ENCODE data around the gene TIAL1. TPM values are rescaled to one million over a fixed set of nuclear protein-coding genes. Genes with fewer than 3 reads are reported as not detected.
"Not testable (repeated sequence)": the region's sequence is repeated elsewhere in the genome, so short reads cannot be mapped to it uniquely, and the experiment has no call there.

Gene TIAL1
- total RNA-seq, 1 donor from 2014 or later: 132 TPM

DNA sequence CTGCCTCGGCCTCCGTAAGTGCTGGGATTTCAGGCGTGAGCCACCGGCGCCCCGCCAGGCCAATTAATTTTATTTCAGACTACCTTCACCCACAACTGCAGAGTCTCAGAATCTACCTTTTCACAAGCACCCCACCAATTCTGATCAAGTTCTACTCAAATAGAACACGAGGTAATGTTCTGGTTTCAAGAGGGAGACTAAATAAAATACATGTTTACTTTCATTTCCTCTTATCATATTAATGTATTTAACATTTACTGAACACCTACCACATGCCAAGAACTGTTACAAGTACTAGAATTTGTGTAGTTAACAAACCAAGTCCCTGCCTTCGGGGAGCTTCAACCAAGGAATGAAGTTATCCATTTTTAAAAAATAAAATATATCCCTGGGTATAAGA lies 28.8 kb downstream of the TIAL1 start:
- Mint-ChIP-seq H3K27ac (ENCODE audit: unreplicated experiment) (no peak overlapping the region), H3K4me3 (ENCODE audit: unreplicated experiment) (no peak overlapping the region), H3K36me3 (ENCODE audit: low read depth) (peaks cover 2% of the 10 kb centered on the region), H3K27me3 (ENCODE audit: low read depth) (no peaks in the 10 kb centered on the region), H3K9me3 (ENCODE audit: low read depth) (no peaks in the 10 kb centered on the region), H3K4me1 (ENCODE audit: low read depth) (no peaks in the 10 kb centered on the region)
- TF ChIP-seq CTCF (IDR thresholded peaks at IDR 0.05): no peak
- DNase-seq (ENCODE audit: low spot score): no peak

DNA sequence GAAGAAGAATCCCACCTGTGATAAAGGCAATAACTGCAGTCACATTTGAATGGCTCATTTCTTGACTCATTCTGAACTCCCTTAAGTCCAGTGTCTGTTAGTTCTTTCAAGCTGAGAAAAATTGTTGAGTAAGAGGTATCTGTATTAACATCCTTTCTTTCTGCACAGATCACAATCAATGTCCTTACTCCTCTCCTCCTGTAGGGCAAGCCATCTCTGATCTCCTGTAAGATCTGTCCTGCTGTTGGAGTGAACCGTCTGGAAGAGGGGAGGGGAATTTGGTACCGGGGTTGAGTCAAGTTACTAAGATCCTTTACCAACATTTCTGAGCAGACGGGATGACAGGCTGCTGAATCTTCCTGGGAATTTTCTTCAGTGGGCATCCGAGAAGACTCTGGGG lies 34.7 kb downstream of the TIAL1 start:
- Mint-ChIP-seq H3K9me3 (ENCODE audit: low read depth) (no peaks in the 10 kb centered on the region), H3K36me3 (ENCODE audit: low read depth) (no peaks in the 10 kb centered on the region), H3K4me1 (ENCODE audit: low read depth) (no peaks in the 10 kb centered on the region), H3K27ac (ENCODE audit: unreplicated experiment) (no peak overlapping the region), H3K4me3 (ENCODE audit: unreplicated experiment) (no peak overlapping the region), H3K27me3 (ENCODE audit: low read depth) (no peaks in the 10 kb centered on the region)
- DNase-seq (ENCODE audit: low spot score): no peak
- TF ChIP-seq CTCF (IDR thresholded peaks at IDR 0.05): no peak

- H3K4me1 Mint-ChIP-seq (ENCODE audit: low read depth); H3K27ac Mint-ChIP-seq (ENCODE audit: unreplicated experiment); H3K4me3 Mint-ChIP-seq (ENCODE audit: unreplicated experiment); DNase-seq (ENCODE audit: low spot score); H3K9me3 Mint-ChIP-seq (ENCODE audit: low read depth); H3K27me3 Mint-ChIP-seq (ENCODE audit: low read depth); H3K36me3 Mint-ChIP-seq (ENCODE audit: low read depth): not testable (repeated sequence)
Observed at GRCh38 chr10:119559511-119559910, 37.3 kb downstream of the TIAL1 start.

GRCh38 chr10:119556081-119556480 lies 40.7 kb downstream of the TIAL1 start:
- not testable (repeated sequence) for H3K4me3 Mint-ChIP-seq (ENCODE audit: unreplicated experiment); DNase-seq (ENCODE audit: low spot score); H3K27ac Mint-ChIP-seq (ENCODE audit: unreplicated experiment); H3K27me3 Mint-ChIP-seq (ENCODE audit: low read depth); H3K9me3 Mint-ChIP-seq (ENCODE audit: low read depth); H3K36me3 Mint-ChIP-seq (ENCODE audit: low read depth); H3K4me1 Mint-ChIP-seq (ENCODE audit: low read depth)

DNA sequence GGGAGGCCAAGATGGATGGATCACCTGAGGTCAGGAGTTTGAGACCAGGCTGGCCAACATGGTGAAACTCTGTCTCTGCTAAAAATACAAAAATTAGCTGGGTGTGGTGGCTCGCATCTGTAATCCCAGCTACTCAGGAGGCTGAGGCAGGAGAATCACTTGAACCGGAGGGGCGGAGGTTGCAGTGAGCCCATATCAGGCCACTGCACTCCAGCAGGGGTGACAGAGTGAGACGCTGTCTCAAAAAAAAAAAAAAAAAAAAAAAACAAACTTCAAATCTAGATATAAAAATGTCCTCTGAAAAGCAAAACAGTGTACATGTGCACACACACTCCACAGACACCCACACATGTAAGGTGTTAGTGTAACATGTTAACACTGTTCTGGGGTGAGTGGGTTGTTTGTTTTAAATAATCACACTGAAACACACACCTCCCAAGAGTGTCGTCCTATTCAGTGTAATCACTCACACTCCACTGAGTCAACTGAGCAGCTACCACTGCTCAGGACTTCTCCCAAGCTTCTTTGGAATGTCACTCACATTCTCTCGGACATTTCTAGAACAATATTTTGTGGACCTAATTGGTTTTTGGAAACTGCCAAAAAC lies 41.5 kb downstream of the TIAL1 start:
- no peak for TF ChIP-seq CTCF (IDR thresholded peaks at IDR 0.05)
- H3K4me3 Mint-ChIP-seq (ENCODE audit: unreplicated experiment): no peak overlapping the region

DNA sequence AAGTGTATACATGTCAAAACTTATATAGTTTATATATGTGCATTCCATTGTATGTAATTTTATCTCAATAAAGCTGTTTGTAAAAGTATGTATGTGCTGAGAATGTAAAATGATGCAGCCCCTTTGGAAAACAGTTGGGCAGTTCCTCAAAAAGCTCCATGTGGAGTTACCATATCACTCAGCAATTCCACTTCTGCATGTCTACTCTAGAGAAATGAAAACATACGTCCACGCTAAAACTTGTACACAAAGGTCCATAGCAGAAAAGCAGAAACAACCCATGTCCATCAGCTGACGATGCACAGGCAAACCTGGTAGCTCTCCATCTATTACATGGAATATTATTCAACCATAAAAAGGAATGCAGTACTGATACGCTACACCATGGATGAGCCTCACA lies 45.9 kb downstream of the TIAL1 start:
- peaks cover 20% of the 10 kb centered on the region for H3K27me3 Mint-ChIP-seq (ENCODE audit: low read depth)
- DNase-seq (ENCODE audit: low spot score): no peak
- no peaks in the 10 kb centered on the region for H3K36me3 Mint-ChIP-seq (ENCODE audit: low read depth)
- no peak overlapping the region for H3K27ac Mint-ChIP-seq (ENCODE audit: unreplicated experiment)
- H3K4me1 Mint-ChIP-seq (ENCODE audit: low read depth): peaks cover 4% of the 10 kb centered on the region
- no peak for TF ChIP-seq CTCF (IDR thresholded peaks at IDR 0.05)
- no peak overlapping the region for H3K4me3 Mint-ChIP-seq (ENCODE audit: unreplicated experiment)
- H3K9me3 Mint-ChIP-seq (ENCODE audit: low read depth): peaks cover 3% of the 10 kb centered on the region

More for the DNA sequence above, 41.5 kb downstream of the TIAL1 start:
- Mint-ChIP-seq H3K27me3 (ENCODE audit: low read depth) (peaks cover 4% of the 10 kb centered on the region), H3K27ac (ENCODE audit: unreplicated experiment) (no peak overlapping the region), H3K4me1 (ENCODE audit: low read depth) (no peaks in the 10 kb centered on the region), H3K36me3 (ENCODE audit: low read depth) (no peaks in the 10 kb centered on the region), H3K9me3 (ENCODE audit: low read depth) (no peaks in the 10 kb centered on the region)
- DNase-seq (ENCODE audit: low spot score): no peak

Data from chondrocyte (in vitro differentiated cells).